Fibroblast of villous mesenchyme (primary cell): ENCODE measurements around the gene UBL4B. TPM values are rescaled to one million over a fixed set of nuclear protein-coding genes. Genes with fewer than 3 reads are reported as not detected.
A peak's percentile ranks its signal among the peaks of the same experiment; 100 is the strongest.
"Not testable (repeated sequence)": the region's sequence is repeated elsewhere in the genome, so short reads cannot be mapped to it uniquely, and the experiment has no call there.

Source experiments
- DNase-seq: peaks from one replicate; pipeline ENCODE4 v3.0.0-alpha.2; 2010; ENCODE audit warnings: low read depth
- H3K4me3 ChIP-seq: 2 replicates; pipeline ENCODE4 v1.5.1; 2011; ENCODE audit warnings: low read depth, mild to moderate bottlenecking, low read length
- total RNA-seq: library from RNA; depleted of rRNA; stranded (reverse); fragments of >200 nt; gene quantifications from 2 replicates; pipeline ENCODE4 v1.2.3, GENCODE V29; 2012
- TF ChIP-seq, protein P1 (sequence below): IDR thresholded peaks from 2 replicates; pipeline ENCODE4 v1.5.1; 2012; ENCODE audit warnings: low read depth, mild to moderate bottlenecking, low read length; ENCODE audit not compliant: insufficient read depth

Gene UBL4B
- total RNA-seq, 1 donor = not detected

DNA sequence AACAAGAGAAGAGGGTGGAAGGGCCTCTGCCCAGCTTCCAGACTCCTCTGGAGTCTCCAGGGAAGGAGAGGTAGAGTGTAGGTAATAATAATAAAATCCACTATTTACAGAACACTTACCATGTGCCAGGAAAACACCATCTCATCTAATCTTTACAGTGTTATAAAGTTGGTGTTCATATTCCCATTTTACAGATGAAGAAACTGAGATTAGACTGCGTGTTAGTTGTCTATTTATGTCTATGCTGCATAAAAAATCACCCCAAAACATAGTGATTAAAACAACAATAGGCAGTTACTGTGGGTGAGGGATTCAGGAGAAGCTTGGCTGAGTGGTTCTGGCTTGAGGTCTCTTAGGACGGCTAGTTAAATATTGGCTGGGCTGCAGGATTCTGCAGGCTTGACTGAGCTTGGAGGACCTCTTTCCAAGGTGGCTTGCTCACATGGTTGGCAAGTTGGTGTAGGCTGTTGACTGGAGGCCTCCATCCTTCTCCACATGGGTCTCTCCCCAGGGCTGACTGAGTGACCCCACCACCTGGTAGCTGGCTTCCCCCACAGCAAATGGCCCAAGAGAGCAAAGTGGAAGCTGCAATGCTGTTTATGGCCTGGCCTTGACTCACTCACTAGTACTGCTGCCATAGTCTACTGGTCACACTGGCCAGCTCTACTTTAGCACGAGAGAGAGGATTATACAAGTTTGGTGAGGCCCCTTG lies 35.3 kb upstream of the UBL4B start:
- DNase-seq = no peak
- TF ChIP-seq, protein P1, sequence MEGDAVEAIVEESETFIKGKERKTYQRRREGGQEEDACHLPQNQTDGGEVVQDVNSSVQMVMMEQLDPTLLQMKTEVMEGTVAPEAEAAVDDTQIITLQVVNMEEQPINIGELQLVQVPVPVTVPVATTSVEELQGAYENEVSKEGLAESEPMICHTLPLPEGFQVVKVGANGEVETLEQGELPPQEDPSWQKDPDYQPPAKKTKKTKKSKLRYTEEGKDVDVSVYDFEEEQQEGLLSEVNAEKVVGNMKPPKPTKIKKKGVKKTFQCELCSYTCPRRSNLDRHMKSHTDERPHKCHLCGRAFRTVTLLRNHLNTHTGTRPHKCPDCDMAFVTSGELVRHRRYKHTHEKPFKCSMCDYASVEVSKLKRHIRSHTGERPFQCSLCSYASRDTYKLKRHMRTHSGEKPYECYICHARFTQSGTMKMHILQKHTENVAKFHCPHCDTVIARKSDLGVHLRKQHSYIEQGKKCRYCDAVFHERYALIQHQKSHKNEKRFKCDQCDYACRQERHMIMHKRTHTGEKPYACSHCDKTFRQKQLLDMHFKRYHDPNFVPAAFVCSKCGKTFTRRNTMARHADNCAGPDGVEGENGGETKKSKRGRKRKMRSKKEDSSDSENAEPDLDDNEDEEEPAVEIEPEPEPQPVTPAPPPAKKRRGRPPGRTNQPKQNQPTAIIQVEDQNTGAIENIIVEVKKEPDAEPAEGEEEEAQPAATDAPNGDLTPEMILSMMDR = no peak
- no peak overlapping the region for H3K4me3 ChIP-seq

DNA sequence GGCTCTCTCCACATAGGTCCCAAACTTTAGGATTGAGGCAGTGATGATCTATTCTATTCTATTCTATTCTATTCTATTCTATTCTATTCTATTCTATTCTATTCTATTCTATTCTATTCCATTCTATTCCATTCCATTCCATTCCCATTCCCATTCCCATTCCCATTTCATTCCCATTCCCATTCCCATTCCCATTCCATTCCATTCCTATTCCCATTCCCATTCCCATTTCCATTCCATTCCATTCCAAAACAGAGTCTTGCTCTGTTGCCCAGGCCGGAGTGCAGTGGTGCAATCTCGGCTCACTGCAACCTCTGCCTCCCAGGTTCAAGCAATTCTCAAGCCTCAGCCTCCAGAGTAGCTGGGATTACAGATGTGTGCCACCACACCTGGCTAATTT lies 32.2 kb upstream of the UBL4B start:
- H3K4me3 ChIP-seq = not testable (repeated sequence)

DNA sequence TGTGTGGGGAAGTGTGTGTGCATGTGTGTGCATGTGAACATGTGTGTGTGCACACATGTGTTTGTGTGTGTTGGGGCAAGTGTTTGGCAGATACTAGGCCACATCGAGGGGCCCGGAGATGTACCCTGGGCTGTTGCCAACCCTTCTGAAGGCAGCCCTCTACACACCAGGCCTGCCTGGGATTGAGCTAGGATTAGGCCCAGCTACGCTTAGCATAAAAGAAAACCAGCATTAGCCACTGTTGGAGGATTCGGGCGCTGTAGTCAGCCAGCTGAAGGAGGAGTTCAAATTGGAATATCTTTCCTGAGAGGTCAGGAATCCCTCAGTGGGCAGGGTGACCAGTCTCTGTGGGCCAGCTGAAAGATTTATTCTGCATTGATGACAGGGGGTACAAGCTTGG lies 31.2 kb upstream of the UBL4B start:
- H3K4me3 ChIP-seq = no peak overlapping the region
- no peak for DNase-seq
- TF ChIP-seq, protein P1 = no peak

More for the DNA sequence above, 32.2 kb upstream of the UBL4B start:
- DNase-seq = not testable (repeated sequence)

DNA sequence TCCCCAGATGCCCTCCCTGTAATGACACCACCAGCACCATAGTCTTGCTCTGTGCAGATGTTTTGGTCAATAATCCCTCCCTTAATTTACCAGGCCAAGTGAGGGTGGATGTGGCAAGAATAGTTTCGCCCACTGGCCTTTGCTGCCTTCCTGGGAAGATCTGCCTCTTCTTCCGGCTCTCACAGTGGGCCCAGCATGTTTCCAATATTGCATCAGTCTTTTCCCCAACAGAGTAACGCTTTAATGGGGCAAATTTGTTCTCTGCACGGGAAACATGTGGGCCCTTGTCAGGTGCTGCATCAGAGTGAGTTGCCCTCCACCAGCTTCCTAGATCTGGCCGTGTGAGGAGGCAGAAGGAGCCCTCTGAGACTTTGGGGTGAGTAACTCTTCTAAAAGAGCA lies 29.8 kb upstream of the UBL4B start:
- no peak overlapping the region for H3K4me3 ChIP-seq
- DNase-seq = no peak
- TF ChIP-seq, protein P1 = no peak

DNA sequence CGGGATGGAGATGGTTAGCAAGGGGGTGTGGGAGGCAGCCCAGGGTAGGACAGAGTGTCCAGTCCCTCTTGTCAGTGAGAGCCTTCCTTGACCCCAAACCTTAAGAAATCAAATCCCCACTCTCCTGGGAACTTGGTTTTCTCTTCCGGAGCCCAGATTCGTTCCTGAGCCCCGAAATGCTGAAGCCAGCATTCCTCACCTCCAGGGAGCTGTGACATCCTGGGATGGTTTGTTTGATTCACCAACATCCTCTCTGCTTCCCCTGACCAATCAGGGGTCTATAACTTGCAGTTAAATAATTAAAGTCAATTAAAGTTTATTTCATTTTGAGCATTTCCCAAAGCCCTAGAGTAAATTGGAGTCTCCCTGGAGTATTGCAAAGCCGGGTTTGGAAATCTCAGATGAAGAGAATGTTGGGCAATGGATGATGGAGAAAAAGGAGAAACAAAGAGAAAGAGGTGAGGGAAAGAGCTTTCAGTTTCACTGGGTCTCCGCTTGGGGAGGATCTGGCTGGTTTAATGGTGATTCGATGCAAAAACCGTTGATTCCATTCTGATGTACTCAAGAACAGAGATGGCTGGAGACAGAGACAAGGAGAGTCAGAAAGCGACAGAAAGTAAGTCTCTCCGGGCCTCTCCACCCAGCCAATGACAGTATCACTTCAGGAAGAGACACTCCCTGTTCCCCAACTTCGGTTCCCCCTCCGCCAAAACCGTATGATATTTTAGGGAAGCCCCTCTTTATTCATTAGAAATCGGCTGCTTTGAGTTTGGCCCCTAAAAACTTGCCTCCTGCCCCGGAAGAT lies 29.0 kb upstream of the UBL4B start:
- DNase-seq = no peak
- TF ChIP-seq, protein P1 = no peak
- no peak overlapping the region for H3K4me3 ChIP-seq

DNA sequence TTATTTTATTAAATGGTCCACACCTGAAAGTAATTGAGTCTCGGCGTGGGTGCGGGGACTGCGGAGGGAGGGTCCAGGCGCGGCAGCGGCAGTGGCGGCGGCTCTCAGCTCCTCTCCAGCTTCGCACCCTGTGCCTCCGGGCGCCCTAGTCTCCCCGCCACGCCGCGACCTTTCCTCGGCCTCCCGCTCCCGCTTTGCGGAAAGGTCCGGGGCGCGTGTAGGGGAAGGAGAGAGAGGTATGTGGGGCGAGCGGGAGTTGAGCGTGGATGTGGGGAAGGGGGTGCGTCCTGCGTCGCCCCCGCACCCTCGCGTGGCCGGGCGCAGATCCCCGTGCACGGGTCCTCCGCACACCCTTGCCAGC lies 28.4 kb upstream of the UBL4B start:
- peak overlapping the region; percentile 57 for H3K4me3 ChIP-seq
- DNase-seq = no peak
- TF ChIP-seq, protein P1 = no peak

DNA sequence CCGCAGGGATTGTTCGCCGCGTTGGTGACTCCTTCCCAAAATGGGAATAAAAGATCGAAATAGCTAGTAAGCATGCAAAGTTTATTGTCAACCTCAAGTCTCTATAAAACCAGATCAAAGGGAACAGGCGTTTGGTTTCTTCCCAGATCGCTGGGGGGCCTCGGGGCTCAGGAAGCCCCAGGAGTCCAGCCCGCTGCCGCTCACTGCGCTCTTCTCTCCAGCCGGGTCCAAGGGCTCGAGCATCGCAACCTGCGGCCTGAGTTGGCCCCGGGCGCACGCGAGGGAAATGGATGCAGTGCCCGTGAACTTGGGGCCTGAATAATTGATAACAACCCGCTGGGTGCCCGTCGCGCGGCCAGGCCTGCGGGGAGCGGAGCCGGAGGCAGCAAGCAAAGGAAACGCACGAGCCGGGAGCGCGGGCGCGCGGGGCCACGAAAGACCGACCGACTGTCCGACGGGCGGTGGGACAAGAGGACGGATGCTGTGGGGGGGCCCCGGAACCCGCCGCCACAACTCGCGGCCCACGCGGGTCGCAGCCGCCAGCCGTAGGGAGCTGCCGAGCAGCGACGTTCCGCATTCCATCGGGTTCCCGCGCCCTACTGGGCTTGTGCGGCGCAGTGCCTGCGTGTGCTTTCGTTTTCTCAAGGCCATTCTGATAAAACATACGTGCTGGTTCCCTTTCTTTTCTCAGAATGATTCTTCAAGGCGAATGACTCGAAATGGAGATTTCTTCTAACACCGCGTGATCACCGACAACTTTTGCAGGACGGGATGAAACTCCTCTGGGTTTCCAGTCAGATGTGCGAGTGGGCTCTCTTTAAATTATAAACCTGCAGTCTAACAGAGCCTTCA lies 27.8 kb upstream of the UBL4B start:
- DNase-seq = peak; percentile 57
- H3K4me3 ChIP-seq = peak overlapping the region; percentile 57
- TF ChIP-seq, protein P1 = no peak
